SW 1271 (cell line): ENCODE data around the gene PLXNB2.

Experiments
- DNase-seq, 2 experiments: peaks; one replicate each; lab custom pipeline; 2025; lab: John Stamatoyannopoulos, UW

PLXNB2 gene

GRCh38 chr22:50298937-50299784 is 8.3 kb downstream of the PLXNB2 start:
- DNase-seq, result no peak

GRCh38 chr22:50298266-50298637 is 9.2 kb downstream of the PLXNB2 start:
- no peak for DNase-seq

GRCh38 chr22:50297510-50298265 is 9.8 kb downstream of the PLXNB2 start:
- DNase-seq, result no peak

GRCh38 chr22:50296658-50297490 is 10.6 kb downstream of the PLXNB2 start:
- no peak for DNase-seq

- DNase-seq, result no peak
These were observed 13.2 kb downstream of the PLXNB2 start for GRCh38 chr22:50294319-50294656.

- DNase-seq, result no peak
These were observed 13.8 kb downstream of the PLXNB2 start for GRCh38 chr22:50293441-50294318.

GRCh38 chr22:50292643-50293440 is 14.6 kb downstream of the PLXNB2 start:
- DNase-seq, result no peak

- no peak for DNase-seq
These were observed 17.4 kb downstream of the PLXNB2 start for GRCh38 chr22:50289942-50290630.

GRCh38 chr22:50289151-50289941 is 18.1 kb downstream of the PLXNB2 start:
- DNase-seq, result no peak

- no peak for DNase-seq
These were observed 19.7 kb downstream of the PLXNB2 start for GRCh38 chr22:50287731-50288130.

GRCh38 chr22:50286701-50287318 is 20.6 kb downstream of the PLXNB2 start:
- DNase-seq, result no peak

GRCh38 chr22:50286275-50286674 is 21.2 kb downstream of the PLXNB2 start:
- no peak for DNase-seq

- no peak for DNase-seq
These were observed 21.7 kb downstream of the PLXNB2 start for GRCh38 chr22:50285568-50286229.

- no peak for DNase-seq
These were observed 23.0 kb downstream of the PLXNB2 start for GRCh38 chr22:50284479-50284878.

- DNase-seq, result no peak
These were observed 23.6 kb downstream of the PLXNB2 start for GRCh38 chr22:50283821-50284220.

- DNase-seq, result peak; percentile 25 to 60
These were observed 24.9 kb downstream of the PLXNB2 start for GRCh38 chr22:50282361-50283155.

- no peak for DNase-seq
These were observed 25.5 kb downstream of the PLXNB2 start for GRCh38 chr22:50281957-50282356.
